Measurements from ENCODE around the gene CDH23. TPM values are rescaled to one million over a fixed set of nuclear protein-coding genes. Genes with fewer than 3 reads are reported as not detected.

CDH23 gene
- total and polyA plus RNA-seq, 8 donors = 3.4 to 64.6 (median 9.9) TPM

DNA sequence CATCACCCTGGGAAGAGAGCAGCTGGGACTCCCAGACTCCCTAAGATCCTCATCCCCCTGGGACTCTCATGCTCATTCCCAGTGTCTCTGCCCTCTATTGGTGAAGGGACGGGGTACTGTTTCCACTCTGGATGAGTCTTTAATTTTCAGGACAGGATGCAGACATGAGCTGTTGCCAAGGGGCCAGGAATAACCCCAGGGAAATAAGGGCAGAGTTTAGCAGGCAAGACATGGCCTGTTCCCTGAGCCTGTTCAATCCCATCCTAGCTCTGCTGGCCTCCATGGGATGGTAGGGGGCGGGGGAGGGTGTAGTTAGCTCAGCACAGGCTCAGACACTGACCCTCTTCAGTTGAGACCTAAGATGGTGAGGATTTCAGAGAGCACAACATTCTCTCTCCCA, 308.9 kb downstream of the CDH23 start:
- H3K9me3 ChIP-seq = no peaks in the 10 kb centered on the region
- no peak overlapping the region for H3K4me3 ChIP-seq
- no peak for TF ChIP-seq CTCF (IDR thresholded peaks at IDR 0.05)
- WGBS, 2 donors = 59 to 60% methylated on average over 2 of the region's 2 CpGs
- no peaks in the 10 kb centered on the region for H3K4me1 ChIP-seq
- H3K36me3 ChIP-seq = no peaks in the 10 kb centered on the region
- no peak for FAIRE-seq
- H3K27ac ChIP-seq = no peak overlapping the region
- no peaks in the 10 kb centered on the region for H3K27me3 ChIP-seq
- DNase-seq = no peak
- ATAC-seq = no peak
- intact Hi-C loops (cut with DNase I) = loop anchor here in 1 of 3 donors (10.0 kb wide), 2 partner anchors 99 to 401 kb away; no protein-coding TSS in a partner anchor

DNA sequence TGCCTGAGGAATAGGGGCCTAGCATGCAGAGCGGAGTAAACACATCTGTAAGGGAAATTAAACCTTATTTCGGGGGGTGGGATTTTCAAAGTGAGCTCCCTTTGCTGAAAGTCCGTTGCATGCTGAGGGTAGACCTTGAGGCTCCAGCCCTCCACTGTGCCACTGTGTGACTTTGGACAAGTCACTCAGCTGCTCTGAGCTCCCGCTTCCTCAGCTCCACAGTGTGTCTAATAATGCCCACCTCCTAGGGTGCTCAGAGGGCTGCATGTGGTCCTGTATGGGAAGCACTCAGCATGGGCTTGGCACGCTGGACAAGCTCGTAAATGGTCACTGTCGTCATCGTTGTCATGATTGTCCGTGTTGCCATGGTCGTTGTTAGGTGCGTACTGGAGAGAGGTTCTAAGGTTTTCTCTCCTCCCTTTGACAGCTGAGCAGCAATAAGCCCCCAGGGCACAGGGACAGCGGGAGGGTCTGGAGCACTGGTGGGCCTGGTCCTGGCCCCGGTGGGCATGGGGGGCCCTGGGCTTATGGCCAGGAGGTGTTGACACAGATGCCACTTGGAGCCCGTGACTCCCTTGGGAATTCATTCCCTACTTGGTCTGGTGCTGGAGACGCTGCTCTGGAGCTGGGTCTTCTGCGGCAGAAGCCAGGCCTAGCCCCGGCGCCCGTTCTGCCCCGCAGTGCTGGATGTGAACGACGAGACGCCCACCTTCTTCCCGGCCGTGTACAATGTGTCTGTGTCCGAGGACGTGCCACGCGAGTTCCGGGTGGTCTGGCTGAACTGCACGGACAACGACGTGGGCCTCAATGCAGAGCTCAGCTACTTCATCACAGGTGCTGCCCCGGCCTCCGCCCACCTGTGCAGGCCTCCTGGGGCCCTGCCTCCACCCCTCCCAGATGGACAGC, 309.7 kb downstream of the CDH23 start:
- FAIRE-seq (no peak), DNase-seq (no peak), ATAC-seq (no peak)
- TF ChIP-seq CTCF (IDR thresholded peaks at IDR 0.05) = no peak
- Histone ChIP-seq H3K27me3 (no peaks in the 10 kb centered on the region), H3K4me1 (no peaks in the 10 kb centered on the region), H3K4me3 (no peak overlapping the region), H3K36me3 (no peaks in the 10 kb centered on the region), H3K27ac (no peak overlapping the region), H3K9me3 (no peaks in the 10 kb centered on the region)
- 68 to 81% methylated on average over 32 to 35 of the region's 35 CpGs for WGBS, 2 donors
- intact Hi-C loops (cut with DNase I) = loop anchor here in 1 of 3 donors (10.0 kb wide), 2 partner anchors 98 to 402 kb away; no protein-coding TSS in a partner anchor

- intact Hi-C loops (cut with DNase I) = loop anchor here in 1 of 3 donors (10.0 kb wide), 2 partner anchors 97 to 403 kb away; no protein-coding TSS in a partner anchor
- no peak for ATAC-seq
- FAIRE-seq = no peak
Measured at GRCh38 chr10:71707240-71707789, 310.6 kb downstream of the CDH23 start.

DNA sequence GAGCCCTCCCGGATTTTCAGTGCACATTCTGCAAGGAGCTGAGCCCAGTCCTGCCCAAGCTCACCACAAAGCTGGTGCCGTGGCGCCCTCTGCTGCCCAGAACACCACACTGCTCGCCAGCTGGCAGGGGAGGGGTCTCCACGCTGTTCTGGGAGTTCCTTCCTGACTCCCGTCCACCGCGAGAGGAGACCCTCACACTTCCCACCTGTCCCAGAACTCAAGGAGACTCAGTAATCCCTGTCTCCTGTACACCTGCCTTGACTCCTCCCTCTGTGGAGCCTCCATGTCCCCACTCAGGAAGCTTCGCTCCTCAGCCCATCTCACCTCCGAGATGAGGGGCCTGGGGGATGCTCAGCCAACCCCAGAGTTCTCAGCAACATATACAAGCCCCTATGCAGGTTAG, 311.6 kb downstream of the CDH23 start:
- peak; percentile 11 to 71 (median 52) for TF ChIP-seq CTCF (IDR thresholded peaks at IDR 0.05)
- FAIRE-seq (no peak), ATAC-seq (peak; percentile 46 to 76 (median 68)), DNase-seq (peak in 3 of 6 donors; percentile 35 to 75 (median 49))
- Histone ChIP-seq H3K9me3 (no peaks in the 10 kb centered on the region), H3K27ac (no peak overlapping the region), H3K4me1 (peaks cover 0 to 2% (median 0%) of the 10 kb centered on the region in 3 donors), H3K27me3 (no peaks in the 10 kb centered on the region), H3K4me3 (no peak overlapping the region), H3K36me3 (no peaks in the 10 kb centered on the region)
- intact Hi-C loops (cut with DNase I) = loop anchor here in 1 of 3 donors (10.0 kb wide), 2 partner anchors 96 to 404 kb away; no protein-coding TSS in a partner anchor
- WGBS, 2 donors = 19 to 32% methylated on average over 10 of the region's 10 CpGs

More at GRCh38 chr10:71707240-71707789, 310.6 kb downstream of the CDH23 start:
- no peak overlapping the region for H3K27ac ChIP-seq
- no peak for TF ChIP-seq CTCF (IDR thresholded peaks at IDR 0.05)
- WGBS, 2 donors = 77 to 81% methylated on average over 5 of the region's 5 CpGs
- no peaks in the 10 kb centered on the region for H3K36me3 ChIP-seq
- no peaks in the 10 kb centered on the region for H3K4me1 ChIP-seq
- no peaks in the 10 kb centered on the region for H3K9me3 ChIP-seq
- no peak for DNase-seq
- no peaks in the 10 kb centered on the region for H3K27me3 ChIP-seq
- no peak overlapping the region for H3K4me3 ChIP-seq
